GM12878 (cell line): Measurements from ENCODE around the gene ZMYND15. TPM values are rescaled to one million over a fixed set of nuclear protein-coding genes. Genes with fewer than 3 reads are reported as not detected.

Experiments
- ATAC-seq: fragments of 200-7000 bp; cut with Tn5 transposase; 3 replicates; pipeline ENCODE4 v1.9.1; 2020; ENCODE audit warnings: mild to moderate bottlenecking, moderate library complexity
- BruUV-seq: library from RNA; stranded (reverse); fragments of 400-500 nt; replicated peaks from 2 replicates; lab custom pipeline; 2021; lab: Mats Ljungman, UMichigan
- CTCF ChIA-PET: fragments of 300-600 bp; sonication (Branson Sonifier 250); formaldehyde crosslinking; extraction: SDS; loops from one replicate; lab custom pipeline; 2021; ENCODE audit warnings: inconsistent platforms; lab: Yijun Ruan, JAX
- POLR2A ChIA-PET: fragments of 350-600 bp; formaldehyde crosslinking; extraction: SDS; loops from one replicate; lab custom pipeline; 2021; ENCODE audit warnings: inconsistent platforms; lab: Charles Lee
- RAD21 ChIA-PET: fragments of 300-600 bp; sonication (Branson Sonifier 250); formaldehyde crosslinking; loops from one replicate; lab custom pipeline; 2023; ENCODE audit warnings: antibody characterized with exemption; ENCODE audit not compliant: unreplicated experiment; lab: Charles Lee
- SMC1A ChIA-PET: fragments of 300-600 bp; sonication (Branson Sonifier 250); formaldehyde crosslinking; loops from one replicate; lab custom pipeline; 2023; ENCODE audit not compliant: unreplicated experiment, uncharacterized antibody; lab: Charles Lee
- DNase-seq: peaks from one replicate; pipeline ENCODE4 v3.0.0-alpha.2; 2011; ENCODE audit warnings: low read depth, low spot score
- FAIRE-seq: peaks from 3 replicates; lab custom pipeline; 2011; peaks lifted over from hg19 to GRCh38; lab: Jason Lieb, UNC
- H2AFZ ChIP-seq: 2 replicates; pipeline ENCODE4 v1.6.0; 2011; ENCODE audit warnings: low read depth, low read length, control low read depth; ENCODE audit not compliant: control insufficient read depth
- H3K27ac ChIP-seq: 2 replicates; pipeline ENCODE4 v1.5.1; 2011; ENCODE audit warnings: control low read depth; ENCODE audit not compliant: control insufficient read depth, insufficient read depth
- H3K27me3 ChIP-seq, 2 experiments: replicated peaks in 1 of 2; 2 replicates each; pipeline versions ENCODE4 v1.6.0 to v1.6.1; 2011; ENCODE audit warnings: low read length in 1 of 2; ENCODE audit not compliant: control insufficient read depth in 2 of 2, insufficient read depth in 2 of 2
- H3K36me3 ChIP-seq, 2 experiments: 2 replicates each; pipeline ENCODE4 v1.5.1; 2011; ENCODE audit warnings: low read length in 1 of 2; ENCODE audit not compliant: control insufficient read depth in 2 of 2, insufficient read depth in 2 of 2
- H3K4me1 ChIP-seq: 2 replicates; pipeline ENCODE4 v1.6.1; 2011; ENCODE audit warnings: mild to moderate bottlenecking, low read length, moderate library complexity, mixed read lengths; ENCODE audit not compliant: control insufficient read depth, insufficient read depth
- H3K4me2 ChIP-seq: 2 replicates; pipeline ENCODE4 v1.6.0; 2011; ENCODE audit warnings: control low read depth; ENCODE audit not compliant: control insufficient read depth, insufficient read depth
- H3K4me3 ChIP-seq: fragments of 200-600 bp; sonication (generic); 2 replicates; pipeline ENCODE4 v1.5.1; 2016
- H3K79me2 ChIP-seq: 2 replicates; pipeline ENCODE4 v1.6.0; 2011; ENCODE audit warnings: low read length; ENCODE audit not compliant: control insufficient read depth, insufficient read depth
- H3K9ac ChIP-seq: 2 replicates; pipeline ENCODE4 v1.8.0; 2011; ENCODE audit warnings: low read length, control low read depth, mixed read lengths; ENCODE audit not compliant: control insufficient read depth, insufficient read depth
- H3K9me3 ChIP-seq: replicated peaks from 3 replicates; pipeline ENCODE4 v1.5.1; 2011; ENCODE audit warnings: mild to moderate bottlenecking, low read length; ENCODE audit not compliant: control insufficient read depth, insufficient read depth
- H4K20me1 ChIP-seq: 2 replicates; pipeline ENCODE4 v1.6.0; 2011; ENCODE audit not compliant: control insufficient read depth, insufficient read depth
- CREB1 ChIP-seq: IDR thresholded peaks from 2 replicates; pipeline ENCODE4 v1.6.1; 2012; ENCODE audit warnings: low read depth, mild to moderate bottlenecking, inconsistent platforms
- FOXM1 ChIP-seq: IDR thresholded peaks from 2 replicates; pipeline ENCODE4 v1.6.1; 2012; ENCODE audit warnings: low read depth, mild to moderate bottlenecking, inconsistent platforms, low read length, moderate library complexity
- GABPA ChIP-seq: IDR thresholded peaks from 2 replicates; pipeline ENCODE4 v1.6.1; 2014; ENCODE audit warnings: antibody characterized with exemption, low read depth, mild to moderate bottlenecking, inconsistent platforms
- IKZF2 ChIP-seq, 2 experiments: fragments of 450-650 bp; IDR thresholded peaks; 2 replicates each; pipeline ENCODE4 v1.6.1; 2017; ENCODE audit warnings: mild to moderate bottlenecking in 2 of 2, moderate library complexity in 2 of 2
- JUNB ChIP-seq: IDR thresholded peaks from 2 replicates; pipeline ENCODE4 v1.6.1; 2016; ENCODE audit warnings: antibody characterized with exemption, mild to moderate bottlenecking
- JUND ChIP-seq: IDR thresholded peaks from 2 replicates; pipeline ENCODE4 v1.6.1; 2012; ENCODE audit warnings: low read depth, mild to moderate bottlenecking, low read length, improper control_type of control experiment, moderate library complexity
- RBBP5 ChIP-seq: fragments of 200-600 bp; sonication (generic); conservative IDR thresholded peaks from 2 replicates; pipeline ENCODE4 v1.6.1; 2016
- SMAD1 ChIP-seq: fragments of 450-650 bp; IDR thresholded peaks from 2 replicates; pipeline ENCODE4 v1.6.1; 2018; ENCODE audit warnings: mild to moderate bottlenecking, low read depth; ENCODE audit not compliant: partially characterized antibody
- SP1 ChIP-seq: IDR thresholded peaks from one replicate; pipeline ENCODE4 v1.6.1; 2011; ENCODE audit warnings: low read depth, low read length
- SUZ12 ChIP-seq: fragments of 200-600 bp; sonication (generic); IDR thresholded peaks from one replicate; pipeline ENCODE4 v1.6.1; 2018; ENCODE audit warnings: antibody characterized with exemption, mild to moderate bottlenecking; ENCODE audit not compliant: unreplicated experiment
- TAF1 ChIP-seq: IDR thresholded peaks from 2 replicates; pipeline ENCODE4 v1.6.1; 2011; ENCODE audit warnings: mild to moderate bottlenecking, low read depth, low read length, borderline replicate concordance
- TBL1XR1 ChIP-seq: IDR thresholded peaks from 2 replicates; pipeline ENCODE4 v1.6.1; 2012; ENCODE audit warnings: low read depth, low read length, improper control_type of control experiment
- ZNF207 ChIP-seq: fragments of 450-650 bp; IDR thresholded peaks from 2 replicates; pipeline ENCODE4 v1.6.1; 2014; ENCODE audit warnings: antibody characterized with exemption, mild to moderate bottlenecking, borderline replicate concordance
- ZNF274 ChIP-seq: IDR thresholded peaks from one replicate; pipeline ENCODE4 v1.8.0; 2011; ENCODE audit not compliant: insufficient read length, insufficient read depth
- WGBS: methylation state at CpG from one replicate; pipeline ENCODE4 v1.1.6; 2016; ENCODE audit warnings: low lambda C conversion rate; ENCODE audit not compliant: insufficient replicate concordance, insufficient coverage; ENCODE audit errors: missing lambda C conversion rate; 5-methylcytosine and 5-hydroxymethylcytosine counted together
- in situ Hi-C: fragments of 300-500 bp; cut with MboI; formaldehyde crosslinking; loops from 9 replicates; pipeline ENCODE4 v1.14.3; 2018; ENCODE audit warnings: mixed read lengths
- intact Hi-C: fragments of 100-400 bp; cut with micrococcal nuclease; formaldehyde crosslinking; loops from one replicate; pipeline ENCODE4 v1.14.2; 2022; ENCODE audit not compliant: unreplicated experiment
- polyA plus RNA-seq, 11 experiments: library from polyadenylated mRNA; depleted of rRNA in 4 of 11; unstranded in 6 of 11; stranded (reverse) in 5 of 11; fragments of >200 nt; fragmentation: Nextera tagmentation in 4 of 11; fragmentation: Illumina TruSeq in 1 of 11; extraction: Ambion mirVana in 4 of 11; extraction: Trizol in 1 of 11; gene quantifications; 1 replicate in 1 of 11; 2 replicates in 10 of 11; pipeline versions ENCODE4 v1.2.1 to v1.2.3, GENCODE V29; 2011 to 2016; ENCODE audit warnings: inconsistent platforms in 2 of 11, missing spikeins in 2 of 11, low read depth in 1 of 11
- total RNA-seq, 4 experiments: library from RNA; depleted of rRNA in 3 of 4; stranded (reverse); fragments of >200 nt in 3 of 4; fragmentation: Illumina TruSeq in 1 of 4; extraction: Trizol in 1 of 4; gene quantifications; 2 replicates each; pipeline versions ENCODE4 v1.2.1 to v1.2.3, GENCODE V29; 2013 to 2021
- TF ChIP-seq, protein P1 (sequence below): fragments of 450-650 bp; formaldehyde crosslinking; IDR thresholded peaks from 2 replicates; pipeline ENCODE4 v1.4.0; 2022; ENCODE audit warnings: mild to moderate bottlenecking, moderate library complexity
- TF ChIP-seq, protein P2 (sequence below): IDR thresholded peaks from 2 replicates; pipeline ENCODE4 v1.6.1; 2011; ENCODE audit warnings: borderline replicate concordance, low read depth, mild to moderate bottlenecking, moderate library complexity, mixed read lengths, low read length; ENCODE audit not compliant: insufficient read depth; ENCODE audit errors: extremely low read length
- TF ChIP-seq, protein P3 (sequence below): fragments of 450-650 bp; IDR thresholded peaks from 2 replicates; pipeline ENCODE4 v1.6.1; 2017; ENCODE audit warnings: mild to moderate bottlenecking

Gene ZMYND15
- total and polyA plus RNA-seq, 10 of the 15 experiments (the other 5 are each of a cell fraction or from before 2014, with no cell fraction given): 0.03 to 0.17 (median 0.06) TPM; not detected in 4

DNA sequence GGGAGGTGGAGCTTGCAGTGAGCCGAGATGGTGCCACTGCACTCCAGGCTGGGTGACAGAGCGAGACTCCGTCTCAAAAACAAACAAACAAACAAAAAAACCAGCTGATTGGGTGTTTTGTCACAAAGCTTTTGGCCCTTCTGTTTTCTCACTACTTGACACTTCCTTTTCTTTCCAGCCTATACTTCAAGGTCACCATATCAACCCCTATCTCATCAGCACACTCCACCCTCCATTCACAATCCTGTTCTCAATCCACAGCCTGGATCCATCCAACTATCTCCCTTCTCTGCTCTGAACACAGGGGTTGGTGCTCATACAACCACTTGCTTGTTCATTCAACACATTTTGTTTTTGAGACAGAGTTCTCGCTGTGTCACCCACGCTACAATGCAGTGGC is 15.0 kb upstream of the ZMYND15 start:
- 100% methylated on average over 5 of the region's 5 CpGs for WGBS
- no peak overlapping the region for H3K4me2 ChIP-seq
- no peak for TF ChIP-seq SP1
- TF ChIP-seq, protein P1, sequence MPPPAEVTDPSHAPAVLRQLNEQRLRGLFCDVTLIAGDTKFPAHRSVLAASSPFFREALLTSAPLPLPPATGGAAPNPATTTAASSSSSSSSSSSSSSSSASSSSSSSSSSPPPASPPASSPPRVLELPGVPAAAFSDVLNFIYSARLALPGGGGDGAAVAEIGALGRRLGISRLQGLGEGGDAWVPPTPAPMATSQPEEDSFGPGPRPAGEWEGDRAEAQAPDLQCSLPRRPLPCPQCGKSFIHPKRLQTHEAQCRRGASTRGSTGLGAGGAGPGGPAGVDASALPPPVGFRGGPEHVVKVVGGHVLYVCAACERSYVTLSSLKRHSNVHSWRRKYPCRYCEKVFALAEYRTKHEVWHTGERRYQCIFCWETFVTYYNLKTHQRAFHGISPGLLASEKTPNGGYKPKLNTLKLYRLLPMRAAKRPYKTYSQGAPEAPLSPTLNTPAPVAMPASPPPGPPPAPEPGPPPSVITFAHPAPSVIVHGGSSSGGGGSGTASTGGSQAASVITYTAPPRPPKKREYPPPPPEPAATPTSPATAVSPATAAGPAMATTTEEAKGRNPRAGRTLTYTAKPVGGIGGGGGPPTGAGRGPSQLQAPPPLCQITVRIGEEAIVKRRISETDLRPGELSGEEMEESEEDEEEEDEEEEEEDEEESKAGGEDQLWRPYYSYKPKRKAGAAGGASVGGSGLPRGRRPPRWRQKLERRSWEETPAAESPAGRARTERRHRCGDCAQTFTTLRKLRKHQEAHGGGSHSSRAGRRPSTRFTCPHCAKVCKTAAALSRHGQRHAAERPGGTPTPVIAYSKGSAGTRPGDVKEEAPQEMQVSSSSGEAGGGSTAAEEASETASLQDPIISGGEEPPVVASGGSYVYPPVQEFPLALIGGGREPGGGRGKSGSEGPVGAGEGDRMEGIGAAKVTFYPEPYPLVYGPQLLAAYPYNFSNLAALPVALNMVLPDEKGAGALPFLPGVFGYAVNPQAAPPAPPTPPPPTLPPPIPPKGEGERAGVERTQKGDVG (CRISPR knock-in tag): no peak
- no peak for TF ChIP-seq TAF1
- TF ChIP-seq FOXM1: no peak
- TF ChIP-seq, protein P2, sequence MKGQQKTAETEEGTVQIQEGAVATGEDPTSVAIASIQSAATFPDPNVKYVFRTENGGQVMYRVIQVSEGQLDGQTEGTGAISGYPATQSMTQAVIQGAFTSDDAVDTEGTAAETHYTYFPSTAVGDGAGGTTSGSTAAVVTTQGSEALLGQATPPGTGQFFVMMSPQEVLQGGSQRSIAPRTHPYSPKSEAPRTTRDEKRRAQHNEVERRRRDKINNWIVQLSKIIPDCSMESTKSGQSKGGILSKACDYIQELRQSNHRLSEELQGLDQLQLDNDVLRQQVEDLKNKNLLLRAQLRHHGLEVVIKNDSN: no peak
- TF ChIP-seq IKZF2 (IDR thresholded peaks at IDR 0.05): no peak
- no peak for TF ChIP-seq CREB1
- no peak for TF ChIP-seq GABPA
- no peak for TF ChIP-seq TBL1XR1
- no peak for TF ChIP-seq JUND
- no peak for TF ChIP-seq ZNF207
- no peak for TF ChIP-seq JUNB
- TF ChIP-seq, protein P3, sequence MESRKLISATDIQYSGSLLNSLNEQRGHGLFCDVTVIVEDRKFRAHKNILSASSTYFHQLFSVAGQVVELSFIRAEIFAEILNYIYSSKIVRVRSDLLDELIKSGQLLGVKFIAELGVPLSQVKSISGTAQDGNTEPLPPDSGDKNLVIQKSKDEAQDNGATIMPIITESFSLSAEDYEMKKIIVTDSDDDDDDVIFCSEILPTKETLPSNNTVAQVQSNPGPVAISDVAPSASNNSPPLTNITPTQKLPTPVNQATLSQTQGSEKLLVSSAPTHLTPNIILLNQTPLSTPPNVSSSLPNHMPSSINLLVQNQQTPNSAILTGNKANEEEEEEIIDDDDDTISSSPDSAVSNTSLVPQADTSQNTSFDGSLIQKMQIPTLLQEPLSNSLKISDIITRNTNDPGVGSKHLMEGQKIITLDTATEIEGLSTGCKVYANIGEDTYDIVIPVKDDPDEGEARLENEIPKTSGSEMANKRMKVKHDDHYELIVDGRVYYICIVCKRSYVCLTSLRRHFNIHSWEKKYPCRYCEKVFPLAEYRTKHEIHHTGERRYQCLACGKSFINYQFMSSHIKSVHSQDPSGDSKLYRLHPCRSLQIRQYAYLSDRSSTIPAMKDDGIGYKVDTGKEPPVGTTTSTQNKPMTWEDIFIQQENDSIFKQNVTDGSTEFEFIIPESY: no peak
- no peak for TF ChIP-seq SMAD1
- no peak for TF ChIP-seq RBBP5
- TF ChIP-seq ZNF274: no peak
- TF ChIP-seq SUZ12: no peak
- TF ChIP-seq, all 136 proteins: peak for 0
- BruUV-seq: no TSS peak
- no peaks in the 10 kb centered on the region for H3K27me3 ChIP-seq
- intact Hi-C loops: no loop called here
- H2AFZ ChIP-seq: no peak overlapping the region
- no peaks in the 10 kb centered on the region for H4K20me1 ChIP-seq
- no peak for FAIRE-seq
- H3K4me1 ChIP-seq: peaks cover 5% of the 10 kb centered on the region
- H3K9ac ChIP-seq: no peak overlapping the region
- 0 out of 4 replicates have a peak, but pooled peaks cover 0 to 2% of the 10 kb centered on the region in 2 experiments for H3K36me3 ChIP-seq
- no peak for ATAC-seq
- H3K27ac ChIP-seq: no peak overlapping the region
- ChIA-PET POLR2A (interaction anchor here (1.4 kb wide), 1 partner anchor 23 kb away, joined by 3 read pairs; no protein-coding TSS in a partner anchor), SMC1A (interaction anchor here (1.3 kb wide), 1 partner anchor 12 kb away, joined by 4 read pairs; no protein-coding TSS in a partner anchor), RAD21 (no interaction called here), CTCF (interaction anchor here (1.3 kb wide), 1 partner anchor 11 kb away, joined by 3 read pairs; no protein-coding TSS in a partner anchor)
- no peak for DNase-seq
- no peak overlapping the region for H3K4me3 ChIP-seq
- H3K9me3 ChIP-seq: no peaks in the 10 kb centered on the region
- no peaks in the 10 kb centered on the region for H3K79me2 ChIP-seq
- in situ Hi-C loops: no loop called here
